ENCODE data around the gene INTS12.

Gene INTS12

GRCh38 chr4:105652286-105652888, 56.1 kb downstream of the INTS12 start:
- no peak for TF ChIP-seq NFIC (IDR thresholded peaks at IDR 0.05)
- TF ChIP-seq YY1 (IDR thresholded peaks at IDR 0.05; ENCODE audit: low read depth) = no peak
- no peak for TF ChIP-seq CEBPB (IDR thresholded peaks at IDR 0.05)

- no peak for TF ChIP-seq TAF1 (IDR thresholded peaks at IDR 0.05; ENCODE audit: low read depth)
- no peak for TF ChIP-seq USF1 (IDR thresholded peaks at IDR 0.05)
- no peak for TF ChIP-seq TCF12 (IDR thresholded peaks at IDR 0.05; ENCODE audit: low read depth)
- no peak for TF ChIP-seq EGR1 (IDR thresholded peaks at IDR 0.05)
- no peak for TF ChIP-seq FOXM1 (IDR thresholded peaks at IDR 0.05; ENCODE audit: borderline replicate concordance, low read depth)
- TF ChIP-seq YY1 (IDR thresholded peaks at IDR 0.05; ENCODE audit: low read depth) = no peak
- no peak for TF ChIP-seq CREB1 (IDR thresholded peaks at IDR 0.05; ENCODE audit: low read depth)
- TF ChIP-seq CEBPB (IDR thresholded peaks at IDR 0.05) = no peak
- no peak for TF ChIP-seq REST (IDR thresholded peaks at IDR 0.05; ENCODE audit: low read depth)
- no peak for TF ChIP-seq NFIC (IDR thresholded peaks at IDR 0.05)
- no peak for TF ChIP-seq RAD21 (IDR thresholded peaks at IDR 0.05; ENCODE audit: low read depth)
- TF ChIP-seq MAX (IDR thresholded peaks at IDR 0.05) = no peak
- TF ChIP-seq EP300 (IDR thresholded peaks at IDR 0.05; ENCODE audit: borderline replicate concordance) = no peak
- no peak for TF ChIP-seq ZBTB7A (IDR thresholded peaks at IDR 0.05; ENCODE audit: low read depth)
- TF ChIP-seq TEAD4 (IDR thresholded peaks at IDR 0.05) = no peak
Observed at GRCh38 chr4:105651884-105652283, 56.6 kb downstream of the INTS12 start.

- TF ChIP-seq CEBPB (IDR thresholded peaks at IDR 0.05) (no peak), RAD21 (IDR thresholded peaks at IDR 0.05; ENCODE audit: low read depth) (no peak), CREB1 (IDR thresholded peaks at IDR 0.05; ENCODE audit: low read depth) (no peak), REST (IDR thresholded peaks at IDR 0.05; ENCODE audit: low read depth) (no peak), TCF12 (IDR thresholded peaks at IDR 0.05; ENCODE audit: low read depth) (no peak), ZBTB7A (IDR thresholded peaks at IDR 0.05; ENCODE audit: low read depth) (no peak), TAF1 (IDR thresholded peaks at IDR 0.05; ENCODE audit: low read depth) (no peak), USF1 (IDR thresholded peaks at IDR 0.05) (no peak), YY1 (IDR thresholded peaks at IDR 0.05; ENCODE audit: low read depth) (no peak), NFIC (IDR thresholded peaks at IDR 0.05) (no peak), EP300 (IDR thresholded peaks at IDR 0.05; ENCODE audit: borderline replicate concordance) (no peak), FOXM1 (IDR thresholded peaks at IDR 0.05; ENCODE audit: borderline replicate concordance, low read depth) (no peak), MAX (IDR thresholded peaks at IDR 0.05) (no peak), EGR1 (IDR thresholded peaks at IDR 0.05) (no peak), TEAD4 (IDR thresholded peaks at IDR 0.05) (no peak)
Observed at GRCh38 chr4:105650190-105650589, 58.3 kb downstream of the INTS12 start.

- TF ChIP-seq CREB1 (IDR thresholded peaks at IDR 0.05; ENCODE audit: low read depth) = no peak
- TF ChIP-seq TAF1 (IDR thresholded peaks at IDR 0.05; ENCODE audit: low read depth) = no peak
- no peak for TF ChIP-seq CEBPB (IDR thresholded peaks at IDR 0.05)
- TF ChIP-seq TEAD4 (IDR thresholded peaks at IDR 0.05) = no peak
- no peak for TF ChIP-seq FOXM1 (IDR thresholded peaks at IDR 0.05; ENCODE audit: borderline replicate concordance, low read depth)
- no peak for TF ChIP-seq NFIC (IDR thresholded peaks at IDR 0.05)
- TF ChIP-seq TCF12 (IDR thresholded peaks at IDR 0.05; ENCODE audit: low read depth) = no peak
- no peak for TF ChIP-seq EP300 (IDR thresholded peaks at IDR 0.05; ENCODE audit: borderline replicate concordance)
- TF ChIP-seq RAD21 (IDR thresholded peaks at IDR 0.05; ENCODE audit: low read depth) = no peak
- TF ChIP-seq MAX (IDR thresholded peaks at IDR 0.05) = no peak
- TF ChIP-seq ZBTB7A (IDR thresholded peaks at IDR 0.05; ENCODE audit: low read depth) = no peak
- no peak for TF ChIP-seq REST (IDR thresholded peaks at IDR 0.05; ENCODE audit: low read depth)
Observed at GRCh38 chr4:105645440-105645839, 63.0 kb downstream of the INTS12 start.

All from Ishikawa (cell line).